ENCODE measurements around the gene RSPH1.

- TF ChIP-seq ZNF274 (IDR thresholded peaks at IDR 0.05; ENCODE audit: low read depth, low read length), result no peak
- TF ChIP-seq YY1 (IDR thresholded peaks at IDR 0.05; ENCODE audit: insufficient read depth, insufficient read length), result no peak
- TF ChIP-seq SUZ12 (IDR thresholded peaks at IDR 0.05; ENCODE audit: extremely low read depth, insufficient read depth, insufficient read length), result no peak
Observed at GRCh38 chr21:42448686-42449085, 47.3 kb downstream of the RSPH1 start.

Measured in NT2/D1 (cell line).